Hematopoietic multipotent progenitor cell (in vitro differentiated cells): ENCODE data around the gene KRT7. TPM values are rescaled to one million over a fixed set of nuclear protein-coding genes. Genes with fewer than 3 reads are reported as not detected.
"Not testable (repeated sequence)": the region's sequence is repeated elsewhere in the genome, so short reads cannot be mapped to it uniquely, and the experiment has no call there.

Experiments
- DNase-seq, 3 donors: peaks; one replicate each; pipeline ENCODE4 v3.0.0-alpha.2; 2011 to 2015; ENCODE audit warnings: low read depth in 2 of 3, low spot score in 2 of 3
- total RNA-seq: library from RNA; depleted of rRNA; stranded (reverse); fragments of >200 nt; gene quantifications from one replicate; pipeline ENCODE4 v1.2.3, GENCODE V29; 2012

The KRT7 gene
- total RNA-seq, 1 donor = 3.8 TPM

GRCh38 chr12:52227606-52228166 is 5.4 kb upstream of the KRT7 start:
- DNase-seq = no peak

GRCh38 chr12:52228366-52228765 is 4.7 kb upstream of the KRT7 start:
- no peak for DNase-seq

GRCh38 chr12:52228931-52229330 is 4.1 kb upstream of the KRT7 start:
- no peak for DNase-seq

- DNase-seq = no peak
Observed at GRCh38 chr12:52229836-52230343, 3.2 kb upstream of the KRT7 start.

- no peak for DNase-seq
Observed at GRCh38 chr12:52230364-52231281, 2.4 kb upstream of the KRT7 start.

- no peak for DNase-seq
Observed at GRCh38 chr12:52231305-52232202, 1.5 kb upstream of the KRT7 start.

GRCh38 chr12:52232203-52232673 is 805 bp upstream of the KRT7 start:
- DNase-seq = no peak

- no peak for DNase-seq
Observed at GRCh38 chr12:52233462-52234207, 592 bp downstream of the KRT7 start.

GRCh38 chr12:52234223-52234810 is 1.3 kb downstream of the KRT7 start:
- no peak for DNase-seq

GRCh38 chr12:52235001-52235764 is 2.1 kb downstream of the KRT7 start:
- no peak for DNase-seq

GRCh38 chr12:52235822-52236361 is 2.8 kb downstream of the KRT7 start:
- no peak for DNase-seq

- no peak for DNase-seq
Observed at GRCh38 chr12:52236386-52237050, 3.5 kb downstream of the KRT7 start.

- no peak for DNase-seq
Observed at GRCh38 chr12:52238207-52238840, 5.3 kb downstream of the KRT7 start.

GRCh38 chr12:52238916-52239646 is 6.0 kb downstream of the KRT7 start:
- DNase-seq = no peak

- DNase-seq = no peak
Observed at GRCh38 chr12:52239767-52240166, 6.7 kb downstream of the KRT7 start.

GRCh38 chr12:52240247-52240646 is 7.2 kb downstream of the KRT7 start:
- not testable (repeated sequence) for DNase-seq

GRCh38 chr12:52241205-52241842 is 8.3 kb downstream of the KRT7 start:
- DNase-seq = no peak
